ENCODE measurements around the gene FOXK1. TPM values are rescaled to one million over a fixed set of nuclear protein-coding genes. Genes with fewer than 3 reads are reported as not detected.

Gene FOXK1
- total and polyA plus RNA-seq, 9 of the 15 experiments (the other 6 are each of a cell fraction or from before 2014, with no cell fraction given): 0.32 to 45.5 (median 8.1) TPM

DNA sequence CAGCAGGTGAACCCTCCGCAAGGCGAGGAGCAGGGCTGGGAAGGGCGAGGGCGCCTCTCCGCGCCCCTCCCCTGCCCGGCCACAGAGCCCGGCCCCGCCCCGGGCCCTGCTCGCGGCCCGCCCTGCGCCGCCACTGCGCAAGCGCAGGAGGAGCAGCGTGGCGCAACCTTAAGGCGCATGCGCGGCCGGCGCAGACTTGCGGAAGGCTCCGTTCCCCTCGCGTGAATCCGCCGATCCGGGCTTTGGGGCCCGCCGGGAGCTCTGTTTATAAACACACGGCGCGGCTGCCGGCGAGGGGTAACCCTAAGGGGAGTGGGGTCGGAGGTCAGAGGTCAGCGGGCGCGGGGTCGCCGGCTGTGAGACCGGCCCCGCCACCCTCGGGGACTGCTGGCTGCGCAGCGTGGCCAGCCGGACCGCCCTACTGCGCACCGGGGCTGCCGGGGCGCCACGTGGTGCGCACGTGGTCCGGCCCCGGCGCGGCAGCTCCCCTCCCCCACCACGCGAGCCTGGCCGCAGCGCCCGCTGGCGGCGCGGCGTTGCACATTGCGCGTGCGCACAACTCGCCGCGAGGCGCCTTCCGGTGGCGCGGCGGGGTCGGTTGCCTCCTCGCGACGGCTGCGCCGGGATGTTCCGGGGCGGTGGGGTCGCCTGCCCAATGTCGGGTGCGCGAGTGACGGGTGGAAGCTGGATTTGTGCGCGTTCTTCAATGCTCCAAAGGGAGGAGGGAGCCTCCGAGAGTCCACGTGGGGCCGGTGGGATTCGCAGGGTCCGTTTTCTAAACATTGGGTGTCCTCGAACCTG lies 40.2 kb upstream of the FOXK1 start (continued):
- peak; percentile 77 for TF ChIP-seq ZBTB40 (IDR thresholded peaks at IDR 0.05)
- TF ChIP-seq ZBTB40 (CRISPR knock-in tag; IDR thresholded peaks at IDR 0.05): no peak
- peak; percentile 45 to 91; a peak in 2 of 4 replicates for TF ChIP-seq TBL1XR1 (IDR thresholded peaks at IDR 0.05; ENCODE audit: low read length in 2 of 2)
- TF ChIP-seq PTBP1 (IDR thresholded peaks at IDR 0.05; ENCODE audit: low read depth, low read length): 0 out of 2 replicates have a peak, but pooled peaks have one; percentile 32
- TF ChIP-seq CEBPB (tag; IDR thresholded peaks at IDR 0.05): peak; percentile 70
- no peak for TF ChIP-seq MTF1 (CRISPR knock-in tag; IDR thresholded peaks at IDR 0.05; ENCODE audit: borderline replicate concordance)
- peak; percentile 47 to 93; a peak in 3 of 4 replicates for TF ChIP-seq TEAD1 (CRISPR knock-in tag; IDR thresholded peaks at IDR 0.05)
- 0 out of 2 replicates have a peak, but pooled peaks have one; percentile 42 for TF ChIP-seq ZNF140 (CRISPR knock-in tag; IDR thresholded peaks at IDR 0.05)
- TF ChIP-seq MAX (CRISPR knock-in tag; IDR thresholded peaks at IDR 0.05): peak; percentile 99
- TF ChIP-seq ZNF764 (CRISPR knock-in tag; IDR thresholded peaks at IDR 0.05; ENCODE audit: low read depth): no peak
- TF ChIP-seq GABPB1 (CRISPR knock-in tag; IDR thresholded peaks at IDR 0.05): peak; percentile 80
- TF ChIP-seq EGR1 (conservative IDR thresholded peaks at IDR 0.05): peak; percentile 35; the same call in 1 of the 2 replicates
- peak; percentile 95 for TF ChIP-seq ZBTB2 (IDR thresholded peaks at IDR 0.05)
- peak; percentile 84 for TF ChIP-seq POLR2H (tag; IDR thresholded peaks at IDR 0.05; ENCODE audit: low read depth)
- TF ChIP-seq POLR2A (conservative IDR thresholded peaks at IDR 0.05): peak; percentile 95
- no peak for TF ChIP-seq C11orf30 (IDR thresholded peaks at IDR 0.05; ENCODE audit: low read depth)
- no peak for TF ChIP-seq ELK3 (CRISPR knock-in tag; IDR thresholded peaks at IDR 0.05)

All from K562 (cell line).